Measurements from ENCODE around the gene CSGALNACT2. TPM values are rescaled to one million over a fixed set of nuclear protein-coding genes. Genes with fewer than 3 reads are reported as not detected.

The CSGALNACT2 gene
- total and polyA plus RNA-seq, 2 donors from 2014 or later, result 4.8 to 20.0 TPM

DNA sequence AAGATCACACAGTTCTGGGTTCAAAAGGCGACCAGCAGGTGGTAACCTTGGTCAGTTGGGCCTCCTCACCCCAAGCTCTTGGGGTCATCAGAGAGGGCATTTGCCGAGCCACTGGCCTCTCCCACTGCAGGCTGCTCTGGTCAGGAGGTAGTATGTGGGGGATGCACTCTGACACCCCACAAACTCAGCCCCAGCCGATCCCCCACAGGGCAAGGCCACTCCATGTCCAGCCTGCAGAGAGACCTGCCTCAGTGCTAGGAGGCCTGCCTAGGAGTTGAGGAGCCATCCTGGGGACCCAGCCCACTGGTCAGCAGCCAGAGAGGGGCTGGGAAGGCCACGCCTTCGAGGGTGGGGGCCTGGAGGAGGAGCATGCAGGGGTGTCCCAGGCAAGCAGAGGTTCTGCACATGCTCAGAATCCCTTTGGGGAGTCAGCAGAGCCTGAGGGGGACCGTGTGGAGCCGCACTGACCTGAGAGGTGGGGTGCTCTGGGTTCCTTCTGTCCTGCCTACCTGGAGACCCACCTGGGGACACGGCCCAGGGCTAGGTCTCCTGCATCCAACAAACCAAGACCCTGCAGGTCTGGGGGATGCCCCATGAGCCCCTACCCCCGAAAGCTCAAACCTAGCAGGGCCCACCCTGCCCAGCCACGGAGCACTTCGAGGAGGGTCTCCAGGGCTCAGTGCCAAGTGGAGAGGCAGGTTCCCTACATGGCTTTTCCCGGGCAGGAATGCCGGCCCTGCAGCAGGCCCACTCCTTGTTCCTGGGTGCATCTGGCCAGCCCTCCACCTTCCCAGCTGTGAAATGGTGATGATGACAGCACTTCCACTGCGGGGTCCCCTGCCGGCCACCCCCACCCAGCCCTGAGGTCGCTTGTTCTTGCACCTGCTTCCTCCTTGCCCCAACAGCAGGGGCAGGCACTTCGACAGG lies 70.2 kb downstream of the CSGALNACT2 start:
- TF ChIP-seq, protein P1, sequence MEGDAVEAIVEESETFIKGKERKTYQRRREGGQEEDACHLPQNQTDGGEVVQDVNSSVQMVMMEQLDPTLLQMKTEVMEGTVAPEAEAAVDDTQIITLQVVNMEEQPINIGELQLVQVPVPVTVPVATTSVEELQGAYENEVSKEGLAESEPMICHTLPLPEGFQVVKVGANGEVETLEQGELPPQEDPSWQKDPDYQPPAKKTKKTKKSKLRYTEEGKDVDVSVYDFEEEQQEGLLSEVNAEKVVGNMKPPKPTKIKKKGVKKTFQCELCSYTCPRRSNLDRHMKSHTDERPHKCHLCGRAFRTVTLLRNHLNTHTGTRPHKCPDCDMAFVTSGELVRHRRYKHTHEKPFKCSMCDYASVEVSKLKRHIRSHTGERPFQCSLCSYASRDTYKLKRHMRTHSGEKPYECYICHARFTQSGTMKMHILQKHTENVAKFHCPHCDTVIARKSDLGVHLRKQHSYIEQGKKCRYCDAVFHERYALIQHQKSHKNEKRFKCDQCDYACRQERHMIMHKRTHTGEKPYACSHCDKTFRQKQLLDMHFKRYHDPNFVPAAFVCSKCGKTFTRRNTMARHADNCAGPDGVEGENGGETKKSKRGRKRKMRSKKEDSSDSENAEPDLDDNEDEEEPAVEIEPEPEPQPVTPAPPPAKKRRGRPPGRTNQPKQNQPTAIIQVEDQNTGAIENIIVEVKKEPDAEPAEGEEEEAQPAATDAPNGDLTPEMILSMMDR (IDR thresholded peaks at IDR 0.05; ENCODE audit: borderline replicate concordance, extremely low read depth, insufficient read depth), result no peak
- Histone ChIP-seq H3K9me3 (ENCODE audit: control insufficient read depth in 2 of 3, insufficient read depth in 1 of 3, low read length in 3 of 3) (no peaks in the 10 kb centered on the region), H3K36me3 (ENCODE audit: control insufficient read depth in 2 of 3, insufficient read depth in 3 of 3, low read length in 3 of 3) (no peaks in the 10 kb centered on the region), H3K9ac (ENCODE audit: low read length in 3 of 3) (no peak overlapping the region), H3K27me3 (ENCODE audit: control insufficient read depth, insufficient read depth, low read length) (no peaks in the 10 kb centered on the region), H3K27ac (ENCODE audit: low read depth in 2 of 2, low read length in 2 of 2) (no peak overlapping the region), H3K4me3 (ENCODE audit: low read length in 3 of 3) (no peak overlapping the region), H3K4me1 (ENCODE audit: control insufficient read depth in 2 of 3, insufficient read depth in 2 of 3, low read depth in 1 of 3, low read length in 3 of 3) (no peaks in the 10 kb centered on the region)
- intact Hi-C loops (cut with DNase I), result no loop called here
- FAIRE-seq, result no peak
- DNase-seq, result peak in 3 of 5 donors; percentile 8 to 67 (median 31)

DNA sequence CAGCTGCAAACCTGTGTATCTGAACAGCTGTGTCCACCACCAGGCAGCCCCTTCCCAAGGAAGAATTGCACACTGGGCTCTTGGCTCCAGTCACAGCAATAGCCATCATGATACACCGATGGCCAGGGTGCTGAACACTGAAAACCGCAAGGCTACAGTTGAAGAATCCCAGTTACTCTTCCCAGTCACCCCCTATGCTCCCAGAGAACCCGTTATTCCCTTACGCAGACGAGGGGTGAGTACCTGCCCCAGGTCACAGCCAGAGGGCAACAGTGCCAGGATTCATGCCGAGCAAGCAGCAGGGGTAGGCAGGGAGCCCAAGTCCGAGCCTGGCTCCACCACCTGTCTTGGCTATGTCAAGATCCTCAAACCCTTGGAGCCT lies 70.8 kb downstream of the CSGALNACT2 start:
- H3K4me1 ChIP-seq (ENCODE audit: control insufficient read depth in 2 of 3, insufficient read depth in 2 of 3, low read depth in 1 of 3, low read length in 3 of 3), result no peaks in the 10 kb centered on the region
- no peaks in the 10 kb centered on the region for H3K27me3 ChIP-seq (ENCODE audit: control insufficient read depth, insufficient read depth, low read length)
- intact Hi-C loops (cut with DNase I), result no loop called here
- FAIRE-seq (no peak), DNase-seq (peak in 2 of 5 donors; percentile 16 to 26)
- H3K9ac ChIP-seq (ENCODE audit: low read length in 3 of 3), result no peak overlapping the region
- no peak overlapping the region for H3K4me3 ChIP-seq (ENCODE audit: low read length in 3 of 3)
- H3K9me3 ChIP-seq (ENCODE audit: control insufficient read depth in 2 of 3, insufficient read depth in 1 of 3, low read length in 3 of 3), result no peaks in the 10 kb centered on the region
- TF ChIP-seq, protein P1 (IDR thresholded peaks at IDR 0.05; ENCODE audit: borderline replicate concordance, extremely low read depth, insufficient read depth), result no peak
- H3K36me3 ChIP-seq (ENCODE audit: control insufficient read depth in 2 of 3, insufficient read depth in 3 of 3, low read length in 3 of 3), result no peaks in the 10 kb centered on the region
- H3K27ac ChIP-seq (ENCODE audit: low read depth in 2 of 2, low read length in 2 of 2), result no peak overlapping the region

DNA sequence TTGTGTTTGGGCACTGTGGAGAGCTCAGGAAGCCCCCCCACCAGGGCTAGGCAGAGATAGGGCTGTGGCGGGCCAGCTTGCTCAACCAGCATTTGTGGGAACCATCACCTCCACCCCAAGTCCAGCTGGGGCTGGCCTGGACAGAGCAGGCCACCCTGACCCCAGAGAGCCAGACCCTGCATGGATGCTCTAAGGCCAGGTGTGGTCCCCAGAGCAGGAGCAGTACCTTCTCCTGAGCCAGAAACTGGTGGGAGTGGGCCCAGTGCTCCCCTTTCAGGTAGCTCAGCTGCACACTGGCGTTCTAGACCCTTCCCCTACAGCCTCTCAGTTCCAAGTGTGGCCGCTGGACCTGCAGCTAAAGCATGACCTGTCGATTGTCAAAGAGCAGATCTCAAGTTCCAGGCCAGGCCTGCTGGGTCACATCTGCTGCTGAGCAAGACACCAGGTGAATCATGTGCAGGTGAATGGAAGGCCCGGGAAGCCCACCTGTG lies 71.5 kb downstream of the CSGALNACT2 start:
- intact Hi-C loops (cut with DNase I), result no loop called here
- FAIRE-seq (no peak), DNase-seq (peak in 2 of 5 donors; percentile 24 to 39)
- no peaks in the 10 kb centered on the region for H3K4me1 ChIP-seq (ENCODE audit: control insufficient read depth in 2 of 3, insufficient read depth in 2 of 3, low read depth in 1 of 3, low read length in 3 of 3)
- TF ChIP-seq, protein P1 (IDR thresholded peaks at IDR 0.05; ENCODE audit: borderline replicate concordance, extremely low read depth, insufficient read depth), result no peak
- H3K36me3 ChIP-seq (ENCODE audit: control insufficient read depth in 2 of 3, insufficient read depth in 3 of 3, low read length in 3 of 3), result no peaks in the 10 kb centered on the region
- H3K27ac ChIP-seq (ENCODE audit: low read depth in 2 of 2, low read length in 2 of 2), result no peak overlapping the region
- H3K27me3 ChIP-seq (ENCODE audit: control insufficient read depth, insufficient read depth, low read length), result no peaks in the 10 kb centered on the region
- H3K9me3 ChIP-seq (ENCODE audit: control insufficient read depth in 2 of 3, insufficient read depth in 1 of 3, low read length in 3 of 3), result no peaks in the 10 kb centered on the region
- H3K9ac ChIP-seq (ENCODE audit: low read length in 3 of 3), result no peak overlapping the region
- no peak overlapping the region for H3K4me3 ChIP-seq (ENCODE audit: low read length in 3 of 3)

Data from kidney (tissue), 14 donors.